ENCODE data around the gene STOML1. TPM values are rescaled to one million over a fixed set of nuclear protein-coding genes. Genes with fewer than 3 reads are reported as not detected.

The STOML1 gene
- total RNA-seq, 2 experiments from 2014 or later = 4.6 to 5.3 TPM

DNA sequence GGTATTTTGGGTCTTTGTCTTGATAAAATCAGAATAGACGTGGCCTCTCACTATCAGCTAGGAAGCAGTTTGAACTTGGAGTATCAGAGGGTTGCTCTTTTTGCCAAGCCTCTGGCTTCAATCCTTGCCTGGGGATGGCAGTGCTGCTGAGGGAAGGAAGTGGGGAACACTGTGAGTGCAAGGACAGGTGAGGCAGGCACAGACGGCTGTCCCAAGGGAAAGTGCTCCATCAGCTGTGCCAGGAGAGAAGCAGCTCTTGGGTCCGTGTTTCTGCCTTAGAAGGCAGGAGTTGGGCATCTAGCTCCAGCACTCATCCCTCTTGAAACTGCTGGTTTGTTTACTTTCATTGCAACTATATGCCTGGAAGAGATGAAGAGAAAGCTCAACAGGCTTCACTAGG is 35.6 kb upstream of the STOML1 start:
- ATAC-seq (ENCODE audit: poor library complexity) = no peak
- Mint-ChIP-seq H3K27ac (peak overlapping the region; percentile 61), H3K4me1 (ENCODE audit: low read depth) (no peaks in the 10 kb centered on the region), H3K9me3 (no peaks in the 10 kb centered on the region), H3K36me3 (ENCODE audit: low read depth) (peaks cover 86% of the 10 kb centered on the region), H3K4me3 (no peak overlapping the region), H3K27me3 (no peaks in the 10 kb centered on the region)
- H3K36me3 ChIP-seq (ENCODE audit: insufficient read depth, low read length) = peaks cover 67% of the 10 kb centered on the region
- H3K4me1 ChIP-seq (ENCODE audit: insufficient read depth, low read length) = no peaks in the 10 kb centered on the region
- H3K4me3 ChIP-seq (ENCODE audit: low read length) = no peak overlapping the region
- ChIA-PET POLR2A (interaction anchor here (1.3 kb wide), 1 partner anchor 33 kb away, joined by 3 read pairs; the partner anchor contains the start of gene PML), CTCF (no interaction called here)
- no peaks in the 10 kb centered on the region for H3K9me3 ChIP-seq (ENCODE audit: control insufficient read depth in 1 of 2, insufficient read depth in 1 of 2, low read length in 2 of 2)
- H3K27me3 ChIP-seq (ENCODE audit: control insufficient read depth in 1 of 2, insufficient read depth in 2 of 2, low read length in 2 of 2) = no peaks in the 10 kb centered on the region
- TF ChIP-seq, protein P1, sequence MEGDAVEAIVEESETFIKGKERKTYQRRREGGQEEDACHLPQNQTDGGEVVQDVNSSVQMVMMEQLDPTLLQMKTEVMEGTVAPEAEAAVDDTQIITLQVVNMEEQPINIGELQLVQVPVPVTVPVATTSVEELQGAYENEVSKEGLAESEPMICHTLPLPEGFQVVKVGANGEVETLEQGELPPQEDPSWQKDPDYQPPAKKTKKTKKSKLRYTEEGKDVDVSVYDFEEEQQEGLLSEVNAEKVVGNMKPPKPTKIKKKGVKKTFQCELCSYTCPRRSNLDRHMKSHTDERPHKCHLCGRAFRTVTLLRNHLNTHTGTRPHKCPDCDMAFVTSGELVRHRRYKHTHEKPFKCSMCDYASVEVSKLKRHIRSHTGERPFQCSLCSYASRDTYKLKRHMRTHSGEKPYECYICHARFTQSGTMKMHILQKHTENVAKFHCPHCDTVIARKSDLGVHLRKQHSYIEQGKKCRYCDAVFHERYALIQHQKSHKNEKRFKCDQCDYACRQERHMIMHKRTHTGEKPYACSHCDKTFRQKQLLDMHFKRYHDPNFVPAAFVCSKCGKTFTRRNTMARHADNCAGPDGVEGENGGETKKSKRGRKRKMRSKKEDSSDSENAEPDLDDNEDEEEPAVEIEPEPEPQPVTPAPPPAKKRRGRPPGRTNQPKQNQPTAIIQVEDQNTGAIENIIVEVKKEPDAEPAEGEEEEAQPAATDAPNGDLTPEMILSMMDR (IDR thresholded peaks at IDR 0.05) = no peak
- intact Hi-C loops (cut with DNase I, micrococcal nuclease) = no loop called here
- DNase-seq = no peak
- no peak overlapping the region for H3K27ac ChIP-seq (ENCODE audit: low read depth in 1 of 2, low read length in 2 of 2)

DNA sequence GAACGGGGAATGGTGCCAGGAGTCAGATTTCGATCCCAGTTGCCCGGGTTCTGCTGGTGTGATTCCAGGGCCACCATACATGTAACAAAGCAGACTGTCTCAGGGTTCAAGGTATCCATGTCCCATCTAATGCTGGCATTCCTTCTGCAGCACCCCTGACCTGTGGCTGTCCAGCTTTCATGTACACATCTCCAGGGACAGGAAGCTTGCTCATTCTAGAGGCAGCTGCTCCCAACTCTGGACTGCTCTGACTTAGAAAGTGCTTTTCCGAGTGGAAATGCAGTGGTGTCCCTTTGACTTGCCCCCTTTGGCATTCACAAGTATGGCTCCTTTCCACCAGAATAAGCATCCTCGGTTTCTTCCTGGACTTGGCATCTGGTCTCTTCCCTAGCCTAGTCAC is 33.3 kb upstream of the STOML1 start:
- CTCF ChIA-PET = no interaction called here

DNA sequence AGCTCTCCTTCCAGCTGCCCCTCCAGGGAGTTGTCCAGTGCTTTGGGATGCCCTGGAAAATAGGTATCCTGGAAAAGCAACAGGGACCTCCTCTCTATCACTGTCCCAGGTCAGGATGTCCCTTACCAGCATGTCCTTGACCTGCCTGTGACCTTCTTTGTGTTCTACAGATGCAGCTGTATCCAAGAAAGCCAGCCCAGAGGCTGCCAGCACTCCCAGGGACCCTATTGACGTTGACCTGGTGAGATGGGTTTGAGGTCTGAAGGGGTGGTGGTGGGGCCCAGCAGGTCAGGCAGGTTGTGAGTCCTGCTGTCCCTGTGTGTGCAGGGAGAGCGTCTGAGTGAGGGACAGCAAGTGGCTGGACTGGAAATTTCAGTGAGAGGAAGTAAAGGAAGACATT is 32.6 kb upstream of the STOML1 start:
- Mint-ChIP-seq H3K9me3 (no peaks in the 10 kb centered on the region), H3K27ac (no peak overlapping the region), H3K4me3 (no peak overlapping the region), H3K4me1 (ENCODE audit: low read depth) (no peaks in the 10 kb centered on the region), H3K27me3 (no peaks in the 10 kb centered on the region), H3K36me3 (ENCODE audit: low read depth) (peaks cover 88% of the 10 kb centered on the region)
- DNase-seq (no peak), ATAC-seq (ENCODE audit: poor library complexity) (no peak)
- no peak overlapping the region for H3K4me3 ChIP-seq (ENCODE audit: low read length)
- H3K9me3 ChIP-seq (ENCODE audit: control insufficient read depth in 1 of 2, insufficient read depth in 1 of 2, low read length in 2 of 2) = no peaks in the 10 kb centered on the region
- intact Hi-C loops (cut with DNase I, micrococcal nuclease) = no loop called here
- ChIA-PET CTCF (interaction anchor here (0.6 kb wide), 1 partner anchor 29 kb away, joined by 3 read pairs; no protein-coding TSS in a partner anchor), POLR2A (no interaction called here)
- no peaks in the 10 kb centered on the region for H3K4me1 ChIP-seq (ENCODE audit: insufficient read depth, low read length)
- no peak overlapping the region for H3K27ac ChIP-seq (ENCODE audit: low read depth in 1 of 2, low read length in 2 of 2)
- TF ChIP-seq, protein P1 (IDR thresholded peaks at IDR 0.05) = no peak
- no peaks in the 10 kb centered on the region for H3K27me3 ChIP-seq (ENCODE audit: control insufficient read depth in 1 of 2, insufficient read depth in 2 of 2, low read length in 2 of 2)
- peaks cover 72% of the 10 kb centered on the region for H3K36me3 ChIP-seq (ENCODE audit: insufficient read depth, low read length)

More for the DNA sequence above, 33.3 kb upstream of the STOML1 start:
- no peaks in the 10 kb centered on the region for H3K27me3 ChIP-seq (ENCODE audit: control insufficient read depth in 1 of 2, insufficient read depth in 2 of 2, low read length in 2 of 2)
- H3K27ac Mint-ChIP-seq = no peak overlapping the region
- no peaks in the 10 kb centered on the region for H3K4me1 Mint-ChIP-seq (ENCODE audit: low read depth)
- no peak overlapping the region for H3K27ac ChIP-seq (ENCODE audit: low read depth in 1 of 2, low read length in 2 of 2)
- H3K4me1 ChIP-seq (ENCODE audit: insufficient read depth, low read length) = no peaks in the 10 kb centered on the region
- peaks cover 72% of the 10 kb centered on the region for H3K36me3 ChIP-seq (ENCODE audit: insufficient read depth, low read length)
- POLR2A ChIA-PET = no interaction called here
- H3K4me3 ChIP-seq (ENCODE audit: low read length) = no peak overlapping the region
- intact Hi-C loops (cut with DNase I, micrococcal nuclease) = no loop called here
- H3K27me3 Mint-ChIP-seq = no peaks in the 10 kb centered on the region
- no peaks in the 10 kb centered on the region for H3K9me3 Mint-ChIP-seq
- no peak overlapping the region for H3K4me3 Mint-ChIP-seq
- no peaks in the 10 kb centered on the region for H3K9me3 ChIP-seq (ENCODE audit: control insufficient read depth in 1 of 2, insufficient read depth in 1 of 2, low read length in 2 of 2)
- DNase-seq (no peak), ATAC-seq (ENCODE audit: poor library complexity) (no peak)
- TF ChIP-seq, protein P1 (IDR thresholded peaks at IDR 0.05) = no peak
- H3K36me3 Mint-ChIP-seq (ENCODE audit: low read depth) = peaks cover 88% of the 10 kb centered on the region

All from CD4-positive, alpha-beta T cell (primary cell).